Neutrophil (primary cell): ENCODE data around the gene CNTNAP2.

Experiments
- H3K27ac ChIP-seq: fragments of 200-600 bp; sonication (generic); 2 replicates; pipeline ENCODE4 v1.5.1; 2016; ENCODE audit warnings: mild to moderate bottlenecking, moderate library complexity
- H3K27me3 ChIP-seq: fragments of 200-600 bp; sonication (generic); 2 replicates; pipeline ENCODE4 v1.6.0; 2016; ENCODE audit warnings: mild to moderate bottlenecking
- H3K36me3 ChIP-seq: fragments of 200-600 bp; sonication (generic); 2 replicates; pipeline ENCODE4 v1.5.1; 2017
- H3K4me1 ChIP-seq, 2 experiments: fragments of 200-600 bp in 1 of 2; sonication (generic) in 1 of 2; 1 replicate in 1 of 2; 2 replicates in 1 of 2; pipeline versions ENCODE4 v1.5.1 to v1.6.1; 2013 to 2016; ENCODE audit warnings: low read depth in 1 of 2, low read length in 1 of 2, mild to moderate bottlenecking in 1 of 2, moderate library complexity in 1 of 2; ENCODE audit not compliant: control insufficient read depth in 1 of 2, insufficient read depth in 1 of 2
- H3K4me3 ChIP-seq, 2 experiments: fragments of 200-600 bp in 1 of 2; sonication (generic) in 1 of 2; 1 replicate in 1 of 2; 2 replicates in 1 of 2; pipeline ENCODE4 v1.5.1; 2013 to 2016; ENCODE audit warnings: low read depth in 1 of 2, low read length in 1 of 2, mild to moderate bottlenecking in 1 of 2, moderate library complexity in 1 of 2
- H3K9me3 ChIP-seq: fragments of 200-600 bp; sonication (generic); 2 replicates; pipeline ENCODE4 v1.5.1; 2016
- TF ChIP-seq, protein P1 (sequence below): fragments of 200-600 bp; sonication (generic); IDR thresholded peaks from 2 replicates; pipeline ENCODE4 v1.5.1; 2016; ENCODE audit warnings: antibody characterized with exemption

The CNTNAP2 gene

GRCh38 chr7:147079083-147079482 is 962.5 kb downstream of the CNTNAP2 start:
- TF ChIP-seq, protein P1, sequence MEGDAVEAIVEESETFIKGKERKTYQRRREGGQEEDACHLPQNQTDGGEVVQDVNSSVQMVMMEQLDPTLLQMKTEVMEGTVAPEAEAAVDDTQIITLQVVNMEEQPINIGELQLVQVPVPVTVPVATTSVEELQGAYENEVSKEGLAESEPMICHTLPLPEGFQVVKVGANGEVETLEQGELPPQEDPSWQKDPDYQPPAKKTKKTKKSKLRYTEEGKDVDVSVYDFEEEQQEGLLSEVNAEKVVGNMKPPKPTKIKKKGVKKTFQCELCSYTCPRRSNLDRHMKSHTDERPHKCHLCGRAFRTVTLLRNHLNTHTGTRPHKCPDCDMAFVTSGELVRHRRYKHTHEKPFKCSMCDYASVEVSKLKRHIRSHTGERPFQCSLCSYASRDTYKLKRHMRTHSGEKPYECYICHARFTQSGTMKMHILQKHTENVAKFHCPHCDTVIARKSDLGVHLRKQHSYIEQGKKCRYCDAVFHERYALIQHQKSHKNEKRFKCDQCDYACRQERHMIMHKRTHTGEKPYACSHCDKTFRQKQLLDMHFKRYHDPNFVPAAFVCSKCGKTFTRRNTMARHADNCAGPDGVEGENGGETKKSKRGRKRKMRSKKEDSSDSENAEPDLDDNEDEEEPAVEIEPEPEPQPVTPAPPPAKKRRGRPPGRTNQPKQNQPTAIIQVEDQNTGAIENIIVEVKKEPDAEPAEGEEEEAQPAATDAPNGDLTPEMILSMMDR, result no peak
- no peaks in the 10 kb centered on the region for H3K36me3 ChIP-seq
- H3K27ac ChIP-seq, result no peak overlapping the region
- no peak overlapping the region for H3K4me3 ChIP-seq
- no peaks in the 10 kb centered on the region for H3K4me1 ChIP-seq
- no peaks in the 10 kb centered on the region for H3K27me3 ChIP-seq
- H3K9me3 ChIP-seq, result no peaks in the 10 kb centered on the region

DNA sequence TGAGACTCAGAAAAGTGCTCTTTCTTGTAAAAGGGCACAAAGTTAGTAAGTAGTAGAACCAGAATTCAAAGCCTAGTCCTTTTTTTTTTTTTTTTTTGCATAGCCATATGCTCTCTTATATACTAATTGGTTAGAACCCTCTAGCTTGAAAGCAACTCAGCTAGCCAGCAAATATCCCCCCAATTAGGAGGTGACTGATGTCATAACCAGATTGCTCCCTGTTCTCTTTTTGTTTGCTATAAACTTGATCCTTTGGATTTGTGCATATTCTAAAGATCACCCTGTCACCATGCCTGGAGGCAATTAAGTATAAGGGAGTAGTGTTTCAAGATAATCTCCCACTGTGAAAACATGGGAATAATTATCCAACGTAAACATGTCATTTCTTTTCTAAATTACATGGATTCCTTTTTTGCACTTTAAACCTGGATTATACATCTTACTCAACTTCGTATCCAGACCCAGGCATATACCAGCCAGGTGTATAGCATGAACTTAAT is 963.4 kb downstream of the CNTNAP2 start:
- H3K4me1 ChIP-seq, result no peaks in the 10 kb centered on the region
- H3K27ac ChIP-seq, result no peak overlapping the region
- H3K4me3 ChIP-seq, result no peak overlapping the region
- no peaks in the 10 kb centered on the region for H3K36me3 ChIP-seq
- H3K9me3 ChIP-seq, result no peaks in the 10 kb centered on the region
- TF ChIP-seq, protein P1, result no peak
- H3K27me3 ChIP-seq, result no peaks in the 10 kb centered on the region

GRCh38 chr7:147081117-147081516 is 964.5 kb downstream of the CNTNAP2 start:
- H3K9me3 ChIP-seq, result no peaks in the 10 kb centered on the region
- no peaks in the 10 kb centered on the region for H3K36me3 ChIP-seq
- TF ChIP-seq, protein P1, result no peak
- no peak overlapping the region for H3K4me3 ChIP-seq
- no peak overlapping the region for H3K27ac ChIP-seq
- no peaks in the 10 kb centered on the region for H3K4me1 ChIP-seq
- no peaks in the 10 kb centered on the region for H3K27me3 ChIP-seq

- Histone ChIP-seq H3K36me3 (no peaks in the 10 kb centered on the region), H3K4me1 (no peaks in the 10 kb centered on the region), H3K4me3 (no peak overlapping the region), H3K9me3 (no peaks in the 10 kb centered on the region), H3K27ac (no peak overlapping the region), H3K27me3 (no peaks in the 10 kb centered on the region)
- TF ChIP-seq, protein P1, result no peak
Measured at GRCh38 chr7:147089051-147089461, 972.5 kb downstream of the CNTNAP2 start.

DNA sequence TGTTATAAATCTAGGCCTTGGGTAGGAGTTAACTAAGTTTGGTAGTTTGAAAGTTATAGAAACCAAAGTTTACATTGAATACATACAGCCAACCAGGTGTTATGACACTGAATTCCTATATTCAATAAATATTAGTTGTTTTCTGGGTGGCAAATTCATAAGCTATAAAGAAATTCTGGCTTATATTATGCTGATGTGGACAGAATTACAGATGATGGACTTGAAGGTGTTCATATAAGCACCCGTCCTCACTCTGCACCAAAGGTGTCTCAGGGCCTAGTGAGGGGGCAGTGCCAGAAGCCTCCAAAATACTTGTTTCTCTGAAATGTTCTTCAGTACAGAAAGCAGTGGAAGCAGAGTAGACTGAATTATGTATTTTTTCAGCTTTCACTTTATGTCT is 973.0 kb downstream of the CNTNAP2 start:
- TF ChIP-seq, protein P1, result no peak
- H3K4me3 ChIP-seq, result no peak overlapping the region

DNA sequence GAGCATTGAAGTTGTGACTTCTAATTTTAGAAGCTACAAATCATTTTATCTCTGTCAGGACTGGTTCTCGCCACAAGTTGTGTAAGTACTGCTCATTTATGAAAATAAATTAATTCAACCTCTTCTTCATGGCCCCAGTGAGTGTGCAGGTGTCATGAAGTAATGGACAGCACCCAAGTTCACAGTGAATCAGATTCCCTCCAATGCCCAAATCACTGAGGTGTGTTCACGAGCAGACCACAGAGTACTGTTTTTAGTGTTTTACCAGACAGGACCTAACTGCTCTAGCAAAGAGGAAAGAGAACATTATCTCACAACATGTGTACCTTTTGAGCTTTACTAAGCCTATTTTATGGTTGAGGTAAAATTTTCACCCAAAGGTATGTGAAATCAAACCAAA is 980.0 kb downstream of the CNTNAP2 start:
- TF ChIP-seq, protein P1, result no peak
- H3K4me1 ChIP-seq, result no peaks in the 10 kb centered on the region
- H3K36me3 ChIP-seq, result no peaks in the 10 kb centered on the region
- H3K27ac ChIP-seq, result no peak overlapping the region
- H3K9me3 ChIP-seq, result no peaks in the 10 kb centered on the region
- H3K27me3 ChIP-seq, result no peaks in the 10 kb centered on the region
- H3K4me3 ChIP-seq, result no peak overlapping the region

More for the DNA sequence above, 973.0 kb downstream of the CNTNAP2 start:
- H3K4me1 ChIP-seq, result no peaks in the 10 kb centered on the region
- H3K27me3 ChIP-seq, result no peaks in the 10 kb centered on the region
- H3K9me3 ChIP-seq, result no peaks in the 10 kb centered on the region
- H3K27ac ChIP-seq, result no peak overlapping the region
- H3K36me3 ChIP-seq, result no peaks in the 10 kb centered on the region
